Activated CD4-positive, alpha-beta memory T cell treated with anti-CD3 and anti-CD28 coated beads for 36 hours (primary cell): ENCODE data around the gene PIK3CG. TPM values are rescaled to one million over a fixed set of nuclear protein-coding genes. Genes with fewer than 3 reads are reported as not detected.
A peak's percentile ranks its signal among the peaks of the same experiment; 100 is the strongest.
"Not testable (repeated sequence)": the region's sequence is repeated elsewhere in the genome, so short reads cannot be mapped to it uniquely, and the experiment has no call there.

Source experiments
- CTCF ChIA-PET: fragments of 350-600 bp; sonication (Branson Sonifier 250); formaldehyde crosslinking; loops from one replicate; lab custom pipeline; 2021; ENCODE audit warnings: antibody characterized with exemption, inconsistent platforms; lab: Charles Lee
- POLR2A ChIA-PET: fragments of 350-600 bp; sonication (Branson Sonifier 250); formaldehyde crosslinking; loops from one replicate; lab custom pipeline; 2021; ENCODE audit warnings: antibody characterized with exemption; lab: Charles Lee
- DNase-seq: peaks from one replicate; pipeline ENCODE4 v3.0.0-alpha.2; 2020
- H3K27ac Mint-ChIP-seq: one replicate; pipeline ENCODE4 v1.8.0; 2021; ENCODE audit warnings: mixed read lengths
- H3K27me3 Mint-ChIP-seq: one replicate; pipeline ENCODE4 v1.8.0; 2021; ENCODE audit warnings: mixed read lengths
- H3K36me3 Mint-ChIP-seq: one replicate; pipeline ENCODE4 v1.8.0; 2021; ENCODE audit warnings: mixed read lengths
- H3K4me1 Mint-ChIP-seq: one replicate; pipeline ENCODE4 v1.8.0; 2021; ENCODE audit warnings: low read depth, mixed read lengths
- H3K4me3 Mint-ChIP-seq: one replicate; pipeline ENCODE4 v1.8.0; 2021; ENCODE audit warnings: mild to moderate bottlenecking, mixed read lengths
- H3K9me3 Mint-ChIP-seq: one replicate; pipeline ENCODE4 v1.8.0; 2021; ENCODE audit warnings: mixed read lengths
- intact Hi-C: fragments of 100-400 bp; cut with micrococcal nuclease; formaldehyde crosslinking; loops from one replicate; pipeline ENCODE4 v1.15.1; 2023
- total RNA-seq, 2 experiments: library from RNA; stranded (reverse); gene quantifications; one replicate each; pipeline ENCODE4 v1.2.3, GENCODE V29; 2021

Gene PIK3CG
- total RNA-seq, 2 experiments from 2014 or later = 10.9 to 11.3 TPM

GRCh38 chr7:106895246-106895864, 30.3 kb downstream of the PIK3CG start:
- Mint-ChIP-seq H3K27me3 (no peaks in the 10 kb centered on the region), H3K4me3 (no peak overlapping the region), H3K9me3 (peaks cover 6% of the 10 kb centered on the region), H3K36me3 (peaks cover 51% of the 10 kb centered on the region), H3K4me1 (peaks cover 30% of the 10 kb centered on the region), H3K27ac (no peak overlapping the region)
- peak; percentile 44 for DNase-seq
- intact Hi-C loops = no loop called here
- ChIA-PET POLR2A (interaction anchor here (1.2 kb wide), 1 partner anchor 29 kb away, joined by 3 read pairs; no protein-coding TSS in a partner anchor), CTCF (no interaction called here)

DNA sequence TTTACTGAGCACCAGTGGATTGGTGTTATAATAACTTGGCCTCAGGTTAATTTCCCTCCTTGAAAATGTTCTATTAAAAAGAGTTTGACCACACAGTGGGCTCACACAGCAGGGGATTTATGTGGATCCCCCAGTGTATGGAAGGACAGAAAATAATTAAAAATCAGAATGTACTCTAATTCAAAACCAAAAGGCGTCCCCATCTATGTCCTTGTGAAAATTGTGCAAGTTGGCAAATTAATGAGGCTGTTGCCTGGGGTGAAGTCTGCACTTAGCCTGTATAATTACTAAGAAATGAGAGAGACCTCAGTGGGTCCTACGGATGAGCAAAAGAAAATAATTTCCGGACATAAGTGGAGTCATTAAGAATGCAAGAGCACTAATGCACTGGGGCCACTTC, 31.1 kb downstream of the PIK3CG start:
- ChIA-PET POLR2A (no interaction called here), CTCF (no interaction called here)
- H3K4me1 Mint-ChIP-seq = peaks cover 34% of the 10 kb centered on the region
- intact Hi-C loops = no loop called here
- H3K27me3 Mint-ChIP-seq = no peaks in the 10 kb centered on the region
- no peak for DNase-seq
- peaks cover 51% of the 10 kb centered on the region for H3K36me3 Mint-ChIP-seq
- no peak overlapping the region for H3K4me3 Mint-ChIP-seq
- no peak overlapping the region for H3K27ac Mint-ChIP-seq
- peaks cover 6% of the 10 kb centered on the region for H3K9me3 Mint-ChIP-seq

GRCh38 chr7:106897553-106897952, 32.5 kb downstream of the PIK3CG start:
- H3K27me3 Mint-ChIP-seq, H3K9me3 Mint-ChIP-seq, POLR2A ChIA-PET, intact Hi-C loops, DNase-seq, H3K27ac Mint-ChIP-seq, H3K4me3 Mint-ChIP-seq, CTCF ChIA-PET: not testable (repeated sequence)
- Mint-ChIP-seq H3K4me1 (peaks cover 43% of the 10 kb centered on the region), H3K36me3 (peaks cover 54% of the 10 kb centered on the region)

- intact Hi-C loops = not testable (repeated sequence)
- peaks cover 46% of the 10 kb centered on the region for H3K36me3 Mint-ChIP-seq
These were observed 33.9 kb downstream of the PIK3CG start for GRCh38 chr7:106898967-106899366.

GRCh38 chr7:106901828-106902441, 36.9 kb downstream of the PIK3CG start:
- Mint-ChIP-seq H3K36me3 (peaks cover 48% of the 10 kb centered on the region), H3K4me3 (no peak overlapping the region), H3K27me3 (no peaks in the 10 kb centered on the region), H3K4me1 (peaks cover 41% of the 10 kb centered on the region), H3K27ac (no peak overlapping the region), H3K9me3 (peaks cover 6% of the 10 kb centered on the region)
- intact Hi-C loops = no loop called here
- CTCF ChIA-PET = no interaction called here
- no peak for DNase-seq
- POLR2A ChIA-PET = no interaction called here

More at GRCh38 chr7:106898967-106899366, 33.9 kb downstream of the PIK3CG start:
- POLR2A ChIA-PET, H3K4me3 Mint-ChIP-seq, H3K27ac Mint-ChIP-seq, CTCF ChIA-PET, DNase-seq, H3K27me3 Mint-ChIP-seq, H3K9me3 Mint-ChIP-seq: not testable (repeated sequence)
- H3K4me1 Mint-ChIP-seq = peaks cover 42% of the 10 kb centered on the region

DNA sequence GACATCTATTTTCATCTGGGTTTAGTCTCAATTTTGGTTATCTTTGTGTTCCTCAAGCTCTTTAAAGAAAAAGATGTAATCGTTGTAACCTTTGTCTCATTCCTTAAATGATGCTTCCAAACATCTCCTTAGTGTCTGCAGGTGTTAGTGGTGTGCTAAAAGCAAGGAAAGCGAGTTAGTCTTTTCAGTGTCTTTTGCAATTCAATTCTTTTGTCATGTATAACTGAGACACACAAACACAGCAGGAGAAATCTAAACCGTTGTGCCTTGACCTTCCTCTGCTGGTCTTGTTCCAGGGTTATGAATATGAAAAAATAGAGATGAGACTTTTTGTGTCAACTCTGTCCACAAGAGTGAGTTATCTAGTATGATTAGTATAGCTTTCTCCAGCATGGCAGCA, 40.7 kb downstream of the PIK3CG start:
- CTCF ChIA-PET = no interaction called here
- intact Hi-C loops = no loop called here
- no peaks in the 10 kb centered on the region for H3K9me3 Mint-ChIP-seq
- no peak for DNase-seq
- POLR2A ChIA-PET = no interaction called here
- H3K27me3 Mint-ChIP-seq = no peaks in the 10 kb centered on the region
- no peak overlapping the region for H3K4me3 Mint-ChIP-seq
- H3K27ac Mint-ChIP-seq = no peak overlapping the region
- peaks cover 18% of the 10 kb centered on the region for H3K4me1 Mint-ChIP-seq
- peaks cover 25% of the 10 kb centered on the region for H3K36me3 Mint-ChIP-seq

GRCh38 chr7:106911959-106912358, 46.9 kb downstream of the PIK3CG start:
- H3K4me1 Mint-ChIP-seq = peaks cover 9% of the 10 kb centered on the region
- no peaks in the 10 kb centered on the region for H3K27me3 Mint-ChIP-seq
- intact Hi-C loops = no loop called here
- DNase-seq = no peak
- no peaks in the 10 kb centered on the region for H3K9me3 Mint-ChIP-seq
- no peak overlapping the region for H3K27ac Mint-ChIP-seq
- no peak overlapping the region for H3K4me3 Mint-ChIP-seq
- H3K36me3 Mint-ChIP-seq = peaks cover 9% of the 10 kb centered on the region
- CTCF ChIA-PET = no interaction called here
- POLR2A ChIA-PET = no interaction called here

GRCh38 chr7:106914018-106914607, 49.0 kb downstream of the PIK3CG start:
- ChIA-PET POLR2A (no interaction called here), CTCF (no interaction called here)
- H3K4me1 Mint-ChIP-seq = peaks cover 9% of the 10 kb centered on the region
- DNase-seq = no peak
- intact Hi-C loops = no loop called here
- no peak overlapping the region for H3K4me3 Mint-ChIP-seq
- no peak overlapping the region for H3K27ac Mint-ChIP-seq
- H3K36me3 Mint-ChIP-seq = peaks cover 9% of the 10 kb centered on the region
- no peaks in the 10 kb centered on the region for H3K27me3 Mint-ChIP-seq
- H3K9me3 Mint-ChIP-seq = no peaks in the 10 kb centered on the region

DNA sequence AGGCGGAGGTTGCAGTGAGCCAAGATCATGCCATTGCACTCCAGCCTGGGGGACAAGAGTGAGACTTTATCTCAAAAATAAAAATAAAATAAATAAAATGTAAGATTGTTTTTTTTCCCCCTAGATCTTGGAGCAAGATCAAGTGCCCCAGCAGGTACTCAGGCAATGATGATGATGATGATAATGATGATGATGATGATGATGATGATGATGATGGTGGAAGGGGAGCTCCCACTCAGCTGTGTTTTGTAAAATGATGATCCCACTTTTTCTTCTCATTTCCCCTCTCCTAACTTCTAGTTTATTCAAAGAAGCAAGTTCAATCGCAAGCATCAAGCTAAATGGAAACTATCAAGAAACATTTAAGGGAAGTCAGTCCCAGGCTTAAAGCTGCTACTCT, 50.3 kb downstream of the PIK3CG start:
- Mint-ChIP-seq H3K4me1 (peaks cover 9% of the 10 kb centered on the region), H3K27ac (peak overlapping the region; percentile 50), H3K4me3 (no peak overlapping the region), H3K9me3 (peaks cover 10% of the 10 kb centered on the region), H3K36me3 (peaks cover 11% of the 10 kb centered on the region), H3K27me3 (peaks cover 1% of the 10 kb centered on the region)
- intact Hi-C loops = no loop called here
- POLR2A ChIA-PET = interaction anchor here (1.0 to 1.4 kb wide), 4 partner anchors 8 to 211 kb away, joined by 3 to 6 read pairs (median 4); no protein-coding TSS in a partner anchor
- DNase-seq = no peak
- CTCF ChIA-PET = interaction anchor here (0.9 to 1.8 kb wide), 4 partner anchors 47 to 232 kb away, joined by 3 to 6 read pairs (median 3); no protein-coding TSS in a partner anchor

DNA sequence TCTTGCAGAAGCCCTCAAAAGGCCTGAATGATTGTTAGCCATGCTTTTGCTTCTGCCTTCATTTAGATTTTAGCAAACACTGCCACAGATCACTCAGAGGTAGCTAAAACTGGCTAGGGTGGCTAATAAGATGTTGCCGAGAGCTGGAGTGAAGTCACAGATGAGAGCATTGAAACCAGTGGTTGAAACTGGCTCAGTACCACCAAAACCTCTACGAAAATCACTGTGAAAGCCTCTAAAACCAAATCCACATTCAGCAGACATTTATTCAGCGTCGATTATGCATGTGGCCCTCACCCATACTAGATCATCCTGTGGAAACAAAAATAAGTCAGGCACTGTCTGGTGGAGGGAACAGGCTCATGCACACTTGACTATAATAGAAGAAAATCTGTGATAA, 50.8 kb downstream of the PIK3CG start:
- peaks cover 9% of the 10 kb centered on the region for H3K4me1 Mint-ChIP-seq
- peak overlapping the region; percentile 50 for H3K27ac Mint-ChIP-seq
- ChIA-PET POLR2A (interaction anchor here (1.0 to 1.4 kb wide), 4 partner anchors 9 to 210 kb away, joined by 3 to 6 read pairs (median 4); no protein-coding TSS in a partner anchor), CTCF (interaction anchor here (0.9 to 1.8 kb wide), 5 partner anchors 47 to 235 kb away, joined by 3 to 6 read pairs (median 3); no protein-coding TSS in a partner anchor)
- DNase-seq = peak; percentile 44
- H3K9me3 Mint-ChIP-seq = peaks cover 13% of the 10 kb centered on the region
- H3K36me3 Mint-ChIP-seq = peaks cover 11% of the 10 kb centered on the region
- H3K27me3 Mint-ChIP-seq = peaks cover 1% of the 10 kb centered on the region
- intact Hi-C loops = loop anchor here (2.0 kb wide), 1 partner anchor 45 kb away; no protein-coding TSS in a partner anchor
- no peak overlapping the region for H3K4me3 Mint-ChIP-seq

DNA sequence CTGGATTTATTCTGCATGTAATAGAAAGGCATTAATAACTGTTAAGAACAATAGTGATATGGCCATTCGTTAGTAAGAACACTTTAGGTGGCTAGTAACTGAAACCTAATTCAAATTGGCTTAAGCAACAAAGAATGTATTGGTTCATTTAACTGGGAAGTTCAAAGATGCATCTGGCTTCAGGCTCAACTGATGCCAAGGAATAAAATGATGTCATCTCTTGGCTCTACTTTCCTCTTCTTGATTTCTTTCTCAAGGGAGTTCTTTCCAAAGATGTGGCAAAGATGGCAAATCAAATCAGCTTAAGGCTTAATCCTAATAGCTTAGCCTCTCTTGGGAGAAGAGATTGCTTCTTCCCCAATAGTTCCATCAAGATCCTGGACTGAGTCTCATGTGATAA, 51.6 kb downstream of the PIK3CG start:
- Mint-ChIP-seq H3K27ac (no peak overlapping the region), H3K36me3 (peaks cover 11% of the 10 kb centered on the region), H3K4me3 (no peak overlapping the region), H3K27me3 (peaks cover 1% of the 10 kb centered on the region), H3K9me3 (peaks cover 20% of the 10 kb centered on the region), H3K4me1 (peaks cover 9% of the 10 kb centered on the region)
- POLR2A ChIA-PET = interaction anchor here (1.3 to 1.4 kb wide), 2 partner anchors 46 to 51 kb away, joined by 4 to 6 read pairs; no protein-coding TSS in a partner anchor
- intact Hi-C loops = loop anchor here (2.0 kb wide), 1 partner anchor 46 kb away; no protein-coding TSS in a partner anchor
- DNase-seq = no peak
- CTCF ChIA-PET = interaction anchor here (0.6 to 1.8 kb wide), 3 partner anchors 9 to 234 kb away, joined by 3 to 6 read pairs (median 4); no protein-coding TSS in a partner anchor

DNA sequence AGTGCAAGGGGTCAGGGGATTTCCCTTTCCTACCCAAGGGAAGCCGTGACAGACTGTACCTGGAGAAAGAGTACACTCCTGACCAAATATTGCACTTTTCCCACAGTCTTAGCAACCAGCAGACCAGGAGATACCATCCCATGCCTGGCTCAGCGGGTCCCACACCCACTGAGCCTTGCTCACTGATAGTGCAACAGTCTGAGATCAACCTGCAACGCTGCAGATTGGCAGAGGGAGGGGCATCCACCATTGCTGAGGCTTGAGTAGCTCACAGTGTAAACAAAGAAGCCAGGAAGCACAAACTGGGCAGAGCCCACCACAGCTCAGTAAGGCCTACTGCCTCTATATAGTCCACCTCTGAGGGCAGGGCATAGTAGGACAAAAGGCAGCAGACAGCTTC, 53.9 kb downstream of the PIK3CG start:
- no peak overlapping the region for H3K4me3 Mint-ChIP-seq
- H3K9me3 Mint-ChIP-seq = peaks cover 38% of the 10 kb centered on the region
- no peak overlapping the region for H3K27ac Mint-ChIP-seq
- peaks cover 1% of the 10 kb centered on the region for H3K27me3 Mint-ChIP-seq
- peaks cover 7% of the 10 kb centered on the region for H3K36me3 Mint-ChIP-seq
- POLR2A ChIA-PET = interaction anchor here (0.9 kb wide), 1 partner anchor 250 kb away, joined by 3 read pairs; the partner anchor contains the start of gene HBP1
- no peak for DNase-seq
- CTCF ChIA-PET = interaction anchor here (0.9 kb wide), 1 partner anchor 228 kb away, joined by 3 read pairs; no protein-coding TSS in a partner anchor
- peaks cover 9% of the 10 kb centered on the region for H3K4me1 Mint-ChIP-seq
- intact Hi-C loops = no loop called here
